ENCODE data around the gene SPI1. TPM values are rescaled to one million over a fixed set of nuclear protein-coding genes. Genes with fewer than 3 reads are reported as not detected.

The SPI1 gene
- total RNA-seq (10 to 100 TPM in 3 of 10 donors, 1 to 10 TPM in 7; 3.4 to 38.9 (median 6.7) TPM), polyA plus RNA-seq (10 to 100 TPM in 1 of 2 donors, 1 to 10 TPM in 1; 6.7 to 10.2 TPM)
- long read RNA-seq, donor 1, partial matches to known transcripts, result 2 of 6 reads
- long read RNA-seq, donor 1, other reads (novel, unspliced or antisense), result 4 of 6 reads
- long read RNA-seq, donor 2, partial matches to known transcripts, result 0 of 1 reads
- long read RNA-seq, donor 2, other reads (novel, unspliced or antisense), result 0 of 1 reads
- long read RNA-seq, donor 3, result 0 reads

DNA sequence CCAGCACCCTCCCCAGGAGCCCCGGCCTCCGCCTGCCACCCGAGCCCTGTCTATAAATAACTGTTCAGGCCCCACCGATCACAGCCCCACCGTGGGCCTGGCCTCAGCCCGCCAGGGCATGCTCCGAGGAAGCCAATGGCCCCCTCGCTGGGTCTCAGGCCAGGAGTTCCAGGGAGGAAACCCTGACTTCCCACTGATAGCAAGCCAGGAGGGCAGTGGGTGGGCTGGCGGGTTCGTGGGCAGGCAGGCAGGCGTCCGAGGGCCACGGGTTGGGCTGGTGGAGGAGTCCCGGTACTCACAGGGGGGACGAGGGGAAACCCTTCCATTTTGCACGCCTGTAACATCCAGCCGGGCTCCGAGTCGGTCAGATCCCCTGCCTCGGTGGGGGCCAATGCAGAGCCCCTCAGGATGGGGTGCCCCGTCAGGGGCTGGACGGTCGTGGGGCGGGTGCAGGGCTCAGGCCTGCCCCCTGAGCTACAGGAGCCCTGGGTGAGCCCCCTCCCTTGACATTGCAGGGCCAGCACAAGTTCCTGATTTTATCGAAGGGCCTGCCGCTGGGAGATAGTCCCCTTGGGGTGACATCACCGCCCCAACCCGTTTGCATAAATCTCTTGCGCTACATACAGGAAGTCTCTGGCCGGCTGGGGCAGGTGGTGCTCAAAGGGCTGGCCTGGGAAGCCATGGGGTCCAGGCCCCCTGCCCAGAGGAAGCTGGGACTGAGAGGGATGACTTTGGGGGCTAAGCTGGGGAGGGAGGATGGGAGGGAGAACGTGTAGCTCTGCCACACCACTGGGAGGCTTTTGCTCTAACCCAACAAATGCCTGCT is at the start of gene SPI1:
Gene SPI1, minus strand, starts transcription at position 538 of the 826 bp plus-strand sequence. Its CDS starts 194 bp downstream, at position 344.
- Histone ChIP-seq H3K36me3 (peaks cover 0 to 24% (median 0%) of the 10 kb centered on the region in 9 donors), H3K27me3 (no peaks in the 10 kb centered on the region), H3K4me1 (peaks cover 0 to 31% (median 0%) of the 10 kb centered on the region in 9 donors), H3K27ac (peak within 1 kb of the TSS in 9 of 10 donors; percentile 11 to 98 (median 62)), H3K9me3 (no peaks in the 10 kb centered on the region), H3K4me3 (peak within 1 kb of the TSS in 8 of 10 donors; percentile 19 to 66 (median 42))
- intact Hi-C loops (cut with DNase I), result loop anchor here in 5 of 10 donors (5.0 to 10.0 kb wide), 4 partner anchors 69 to 477 kb away; partner anchors contain the start of gene RAPSN (in 1 of the 5)
- 64 to 73% methylated on average over 31 of the region's 31 CpGs for WGBS, 2 donors
- DNase-seq (peak; percentile 37 to 56), ATAC-seq (peak; percentile 35 to 68 (median 54))
- TF ChIP-seq, protein P1, sequence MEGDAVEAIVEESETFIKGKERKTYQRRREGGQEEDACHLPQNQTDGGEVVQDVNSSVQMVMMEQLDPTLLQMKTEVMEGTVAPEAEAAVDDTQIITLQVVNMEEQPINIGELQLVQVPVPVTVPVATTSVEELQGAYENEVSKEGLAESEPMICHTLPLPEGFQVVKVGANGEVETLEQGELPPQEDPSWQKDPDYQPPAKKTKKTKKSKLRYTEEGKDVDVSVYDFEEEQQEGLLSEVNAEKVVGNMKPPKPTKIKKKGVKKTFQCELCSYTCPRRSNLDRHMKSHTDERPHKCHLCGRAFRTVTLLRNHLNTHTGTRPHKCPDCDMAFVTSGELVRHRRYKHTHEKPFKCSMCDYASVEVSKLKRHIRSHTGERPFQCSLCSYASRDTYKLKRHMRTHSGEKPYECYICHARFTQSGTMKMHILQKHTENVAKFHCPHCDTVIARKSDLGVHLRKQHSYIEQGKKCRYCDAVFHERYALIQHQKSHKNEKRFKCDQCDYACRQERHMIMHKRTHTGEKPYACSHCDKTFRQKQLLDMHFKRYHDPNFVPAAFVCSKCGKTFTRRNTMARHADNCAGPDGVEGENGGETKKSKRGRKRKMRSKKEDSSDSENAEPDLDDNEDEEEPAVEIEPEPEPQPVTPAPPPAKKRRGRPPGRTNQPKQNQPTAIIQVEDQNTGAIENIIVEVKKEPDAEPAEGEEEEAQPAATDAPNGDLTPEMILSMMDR (IDR thresholded peaks at IDR 0.05), result no peak

DNA sequence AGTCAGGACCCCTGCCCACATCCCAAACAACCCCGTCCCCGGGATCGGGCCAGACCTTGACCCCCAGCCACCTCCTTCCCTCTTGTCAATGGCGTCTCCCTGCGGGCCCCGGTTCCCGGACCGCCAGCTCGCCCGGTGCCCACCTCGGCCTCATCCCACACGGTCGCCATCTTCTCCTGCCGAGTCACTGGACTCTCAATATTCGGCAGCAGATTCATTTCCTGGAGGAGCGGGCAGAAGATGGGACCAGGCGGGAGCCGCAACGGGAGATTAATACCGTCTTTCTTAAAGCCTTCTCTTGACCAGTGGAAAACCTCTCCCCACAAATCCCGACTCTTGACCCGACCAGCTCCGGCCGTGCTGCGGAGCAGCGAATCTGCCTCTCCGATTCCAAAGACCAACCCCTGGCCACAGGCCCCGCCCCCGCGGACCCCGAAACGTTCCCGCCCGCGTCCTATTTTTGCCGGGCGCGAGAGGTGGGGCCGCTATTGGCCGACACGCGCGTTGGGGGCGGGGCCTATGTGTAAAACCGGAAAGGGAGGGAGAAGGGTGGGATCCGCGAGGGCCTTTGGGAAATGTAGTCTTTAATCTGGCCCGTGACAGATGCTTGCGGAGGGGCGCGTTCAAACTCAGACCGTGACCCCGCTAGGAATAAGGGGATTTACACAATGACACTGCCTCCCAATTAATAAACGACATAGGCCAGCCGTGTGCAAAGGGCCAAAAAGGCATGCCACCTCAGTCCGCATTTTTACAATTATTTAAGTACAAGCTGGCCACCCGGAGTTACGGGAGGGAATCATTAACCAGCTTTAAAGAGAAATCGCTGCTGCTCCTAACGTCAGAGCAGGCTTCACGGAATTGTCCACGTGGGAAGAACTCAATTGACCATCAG is 48.0 kb upstream of the SPI1 start, which contains the start of gene PSMC3:
Gene PSMC3, minus strand, starts transcription at position 378 of the 895 bp plus-strand sequence. Its CDS starts 160 bp downstream, at position 218.
- DNase-seq (peak; percentile 98 to 99), ATAC-seq (peak; percentile 95 to 99 (median 98))
- WGBS, 2 donors, result 0 to 1% methylated on average over 62 of the region's 62 CpGs
- intact Hi-C loops (cut with DNase I), result loop anchor here in 3 of 10 donors (1.0 to 2.0 kb wide), 2 partner anchors 18 kb away; partner anchors contain the start of gene SLC39A13 (in 3 of the 3)
- peak within 1 kb of the TSS; percentile 55 to 99 (median 88) for H3K4me3 ChIP-seq
- H3K36me3 ChIP-seq, result peaks cover 0 to 39% (median 30%) of the 10 kb centered on the region in 9 donors
- H3K27ac ChIP-seq, result peak within 1 kb of the TSS; percentile 74 to 98 (median 92)
- H3K9me3 ChIP-seq, result no peaks in the 10 kb centered on the region
- TF ChIP-seq, protein P1 (IDR thresholded peaks at IDR 0.05), result no peak
- H3K27me3 ChIP-seq, result no peaks in the 10 kb centered on the region
- peaks cover 11 to 21% (median 16%) of the 10 kb centered on the region in 9 donors for H3K4me1 ChIP-seq

DNA sequence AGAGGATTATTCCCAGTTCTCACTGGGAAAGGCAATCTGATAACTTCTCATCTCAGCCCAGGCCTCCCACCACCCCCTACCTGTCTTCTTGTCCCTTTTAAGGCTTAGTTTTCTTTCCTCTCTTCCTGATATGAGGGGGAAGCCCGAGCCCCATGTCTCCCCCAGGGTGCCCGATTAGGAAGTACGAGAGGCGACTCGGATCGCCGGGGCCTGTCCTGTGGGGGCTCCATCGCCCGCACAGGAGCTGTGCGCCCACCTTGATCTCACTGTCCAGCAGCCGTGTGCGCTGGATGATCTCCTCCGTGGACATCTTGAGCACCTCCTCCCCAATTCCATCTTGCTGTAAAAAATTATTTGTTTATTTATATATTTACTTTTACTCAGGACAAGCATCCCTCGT is 47.3 kb upstream of the SPI1 start:
- H3K4me1 ChIP-seq, result peaks cover 11 to 21% (median 16%) of the 10 kb centered on the region in 9 donors
- H3K36me3 ChIP-seq, result peaks cover 0 to 46% (median 35%) of the 10 kb centered on the region in 9 donors
- no peaks in the 10 kb centered on the region for H3K9me3 ChIP-seq
- intact Hi-C loops (cut with DNase I), result loop anchor here in 3 of 10 donors (1.0 to 2.0 kb wide), 2 partner anchors 17 kb away; partner anchors contain the start of gene SLC39A13 (in 3 of the 3)
- peak overlapping the region; percentile 55 to 99 (median 88) for H3K4me3 ChIP-seq
- H3K27ac ChIP-seq, result peak overlapping the region; percentile 74 to 98 (median 92)
- DNase-seq (no peak), ATAC-seq (peak in 1 of 8 donors; percentile 3)
- no peaks in the 10 kb centered on the region for H3K27me3 ChIP-seq
- TF ChIP-seq, protein P1 (IDR thresholded peaks at IDR 0.05), result no peak
- WGBS, 2 donors, result 0 to 1% methylated on average over 14 of the region's 14 CpGs
